ENCODE data around the gene ABLIM2.

DNA sequence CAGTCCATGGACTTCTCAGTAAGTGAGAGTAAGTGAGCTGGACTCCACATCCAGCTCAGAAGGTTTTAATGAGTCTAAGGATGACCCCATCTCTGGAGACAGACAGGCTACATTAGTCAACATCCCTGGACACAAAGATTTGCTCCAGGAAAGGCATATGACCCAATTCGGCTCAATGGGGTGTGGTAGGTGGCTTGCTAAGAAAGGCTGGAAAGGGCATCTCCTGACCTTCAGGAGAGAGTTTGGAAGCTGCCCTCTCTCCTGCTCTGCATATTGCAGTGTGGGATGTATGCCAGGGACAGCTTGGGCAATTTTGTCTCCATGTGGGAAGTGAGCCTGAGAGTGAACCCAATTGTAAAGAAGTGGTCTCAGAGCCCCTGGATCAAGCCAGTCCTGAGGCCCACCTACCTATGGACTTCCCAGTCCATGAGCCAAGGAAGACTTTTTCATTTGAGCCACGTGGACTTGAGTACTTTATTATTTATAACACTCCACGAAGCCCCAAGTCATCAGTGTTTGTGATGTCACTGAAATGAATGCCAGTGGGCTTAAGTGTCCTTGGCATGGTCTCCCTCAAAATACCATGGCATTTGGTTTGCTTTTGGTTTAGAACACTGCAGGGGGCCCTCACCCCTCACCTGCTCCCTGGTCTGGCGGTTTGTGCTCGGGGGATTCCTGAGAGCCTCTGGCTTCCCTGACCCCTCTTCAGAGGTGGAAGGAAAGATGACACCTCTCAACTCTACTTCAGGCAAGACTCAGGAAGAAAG lies 10.4 kb upstream of the ABLIM2 start:
- TF ChIP-seq CTCF (IDR thresholded peaks at IDR 0.05) (no peak), POLR2AphosphoS5 (IDR thresholded peaks at IDR 0.05) (no peak), POLR2A (IDR thresholded peaks at IDR 0.05) (no peak)
